HepG2 (cell line): ENCODE measurements around the gene SF1. TPM values are rescaled to one million over a fixed set of nuclear protein-coding genes. Genes with fewer than 3 reads are reported as not detected.
A peak's percentile ranks its signal among the peaks of the same experiment; 100 is the strongest.

Experiments used
- ATAC-seq: fragments of 200-7000 bp; cut with Tn5 transposase; 3 replicates; pipeline ENCODE4 v1.9.1; 2020; ENCODE audit warnings: mild to moderate bottlenecking, moderate library complexity
- BruUV-seq: library from RNA; stranded (reverse); fragments of 400-500 nt; replicated peaks from 2 replicates; lab custom pipeline; 2021; lab: Mats Ljungman, UMichigan
- CTCF ChIA-PET: fragments of 300-600 bp; formaldehyde crosslinking; extraction: SDS; loops from one replicate; lab custom pipeline; 2021; ENCODE audit warnings: low total read pairs, inconsistent platforms, low intra/inter-chr PET ratio; lab: Yijun Ruan, JAX
- POLR2A ChIA-PET: fragments of 350-600 bp; sonication (Branson Sonifier 250); formaldehyde crosslinking; loops from one replicate; lab custom pipeline; 2020; ENCODE audit warnings: antibody characterized with exemption, inconsistent platforms; lab: Yijun Ruan, JAX
- DNase-seq: peaks from one replicate; pipeline ENCODE4 v3.0.0-alpha.2; 2015; ENCODE audit warnings: low spot score
- FAIRE-seq: peaks from 3 replicates; lab custom pipeline; 2011; peaks lifted over from hg19 to GRCh38; lab: Jason Lieb, UNC
- H2AFZ ChIP-seq: one replicate; pipeline ENCODE4 v1.6.1; 2011; ENCODE audit warnings: low read length, inconsistent platforms
- H3K27ac ChIP-seq: fragments of 300-600 bp; 3 replicates; pipeline ENCODE4 v1.8.0; 2011; ENCODE audit warnings: mixed run types, mild to moderate bottlenecking, mixed read lengths, low read length, inconsistent platforms; ENCODE audit not compliant: insufficient read depth; ENCODE audit errors: extremely low read length
- H3K27me3 ChIP-seq, 2 experiments: fragments of 200-600 bp in 1 of 2; 2 replicates in 1 of 2; 3 replicates in 1 of 2; pipeline versions ENCODE4 v1.6.0 to v1.8.0; 2011; ENCODE audit warnings: low read length in 2 of 2, mild to moderate bottlenecking in 2 of 2, moderate library complexity in 2 of 2, inconsistent platforms in 1 of 2; ENCODE audit not compliant: insufficient read depth in 2 of 2, control insufficient read depth in 1 of 2
- H3K36me3 ChIP-seq, 2 experiments: fragments of 200-600 bp in 1 of 2; replicated peaks in 1 of 2; 2 replicates in 1 of 2; 3 replicates in 1 of 2; pipeline versions ENCODE4 v1.5.1 to v1.8.0; 2011; ENCODE audit warnings: low read length in 2 of 2, inconsistent platforms in 1 of 2; ENCODE audit not compliant: insufficient read depth in 2 of 2, control insufficient read depth in 1 of 2
- H3K4me1 ChIP-seq: 2 replicates; pipeline ENCODE4 v1.5.1; 2012; ENCODE audit warnings: low read length, inconsistent platforms; ENCODE audit not compliant: insufficient read depth
- H3K4me2 ChIP-seq: 2 replicates; pipeline ENCODE4 v1.6.0; 2011; ENCODE audit warnings: low read depth, low read length, inconsistent platforms
- H3K4me3 ChIP-seq, 3 experiments: fragments of 200-600 bp in 1 of 3; sonication (generic), shearing (Covaris generic) in 1 of 3; replicated peaks in 1 of 3; 2 replicates each; pipeline ENCODE4 v1.5.1; 2011 to 2016; ENCODE audit warnings: low read length in 3 of 3, inconsistent platforms in 2 of 3, low read depth in 2 of 3, mild to moderate bottlenecking in 2 of 3, control low read depth in 1 of 3, mixed read lengths in 1 of 3; ENCODE audit not compliant: insufficient read depth in 1 of 3
- H3K79me2 ChIP-seq: one replicate; pipeline ENCODE4 v1.6.1; 2011; ENCODE audit warnings: low read length, inconsistent platforms; ENCODE audit not compliant: insufficient read depth
- H3K9ac ChIP-seq: 2 replicates; pipeline ENCODE4 v1.6.0; 2011; ENCODE audit warnings: mild to moderate bottlenecking, low read depth, low read length, inconsistent platforms; ENCODE audit not compliant: insufficient read depth
- H3K9me3 ChIP-seq: 2 replicates; pipeline ENCODE4 v1.5.1; 2012; ENCODE audit warnings: mild to moderate bottlenecking, low read length
- H4K20me1 ChIP-seq: 2 replicates; pipeline ENCODE4 v1.6.0; 2011; ENCODE audit warnings: inconsistent platforms, mild to moderate bottlenecking, low read length, moderate library complexity; ENCODE audit not compliant: insufficient read depth
- AGO2 ChIP-seq: fragments of 200-400 bp; formaldehyde crosslinking; optimal IDR thresholded peaks from 2 replicates; pipeline ENCODE3; 2017; ENCODE audit warnings: mild to moderate bottlenecking, low read depth, low read length, moderate library complexity
- ATRX ChIP-seq: sonication (generic); formaldehyde crosslinking; IDR thresholded peaks from 2 replicates; pipeline ENCODE4 v1.4.0; 2020; ENCODE audit warnings: missing genetic modification reagents, borderline replicate concordance
- CHD4 ChIP-seq: fragments of 200-600 bp; sonication (generic); IDR thresholded peaks from 2 replicates; pipeline ENCODE4 v1.7.0; 2017; ENCODE audit warnings: mild to moderate bottlenecking, low read length, borderline replicate concordance
- CSRNP2 ChIP-seq: sonication (generic); formaldehyde crosslinking; conservative IDR thresholded peaks from 2 replicates; pipeline ENCODE4 v1.8.0; 2022; ENCODE audit warnings: low read depth, missing genetic modification reagents
- FIP1L1 ChIP-seq: fragments of 200-400 bp; formaldehyde crosslinking; IDR thresholded peaks from 2 replicates; pipeline ENCODE4 v1.6.1; 2018; ENCODE audit warnings: low read depth, mild to moderate bottlenecking, low read length, moderate library complexity, borderline replicate concordance; ENCODE audit not compliant: insufficient read depth
- KAT7 ChIP-seq: IDR thresholded peaks from 2 replicates; pipeline ENCODE4 v1.6.1; 2018; ENCODE audit warnings: borderline replicate concordance, missing compliant biosample characterization
- KDM3A ChIP-seq: IDR thresholded peaks from 2 replicates; pipeline ENCODE4 v1.6.1; 2018; ENCODE audit warnings: low read depth, missing compliant biosample characterization
- MTA3 ChIP-seq: sonication (generic); formaldehyde crosslinking; IDR thresholded peaks from 2 replicates; pipeline ENCODE4 v1.4.0; 2020; ENCODE audit warnings: missing genetic modification reagents
- NFRKB ChIP-seq: fragments of 450-650 bp; IDR thresholded peaks from 2 replicates; pipeline ENCODE4 v1.6.1; 2017
- PHF8 ChIP-seq: sonication (generic); formaldehyde crosslinking; IDR thresholded peaks from 2 replicates; pipeline ENCODE4 v1.5.0; 2020; ENCODE audit warnings: missing genetic modification reagents
- RAD21 ChIP-seq: fragments of 450-650 bp; formaldehyde crosslinking; IDR thresholded peaks from 2 replicates; pipeline ENCODE4 v1.5.0; 2020; ENCODE audit warnings: mild to moderate bottlenecking
- RBFOX2 ChIP-seq: fragments of 200-400 bp; formaldehyde crosslinking; IDR thresholded peaks from 2 replicates; pipeline ENCODE4 v1.6.1; 2017; ENCODE audit warnings: low read depth, mild to moderate bottlenecking, low read length
- RBM39 ChIP-seq: fragments of 200-400 bp; formaldehyde crosslinking; IDR thresholded peaks from one replicate; pipeline ENCODE4 v1.6.1; 2018; ENCODE audit warnings: antibody characterized with exemption, mild to moderate bottlenecking, low read depth, low read length; ENCODE audit not compliant: poor library complexity, severe bottlenecking
- SKI ChIP-seq: fragments of 450-650 bp; IDR thresholded peaks from one replicate; pipeline ENCODE4 v1.6.1; 2018; ENCODE audit warnings: mild to moderate bottlenecking; ENCODE audit not compliant: partially characterized antibody
- ZNF160 ChIP-seq: sonication (generic); formaldehyde crosslinking; IDR thresholded peaks from 2 replicates; pipeline ENCODE4 v1.8.0; 2022; ENCODE audit warnings: mild to moderate bottlenecking, inconsistent platforms, missing genetic modification reagents
- ZNF605 ChIP-seq: sonication (generic); formaldehyde crosslinking; IDR thresholded peaks from 2 replicates; pipeline ENCODE4 v1.8.0; 2022; ENCODE audit warnings: mild to moderate bottlenecking, missing genetic modification reagents
- ZNF746 ChIP-seq: sonication (generic); formaldehyde crosslinking; IDR thresholded peaks from 2 replicates; pipeline ENCODE4 v1.8.0; 2022; ENCODE audit warnings: mild to moderate bottlenecking, missing genetic modification reagents
- ZSCAN12 ChIP-seq: sonication (generic); formaldehyde crosslinking; IDR thresholded peaks from 2 replicates; pipeline ENCODE4 v1.9.0; 2021; ENCODE audit warnings: mild to moderate bottlenecking, missing genetic modification reagents
- WGBS: methylation state at CpG from one replicate; pipeline ENCODE4 v1.1.6; 2017; ENCODE audit warnings: low lambda C conversion rate; 5-methylcytosine and 5-hydroxymethylcytosine counted together
- in situ Hi-C: cut with HindIII; loops from 2 replicates; pipeline ENCODE4 v1.10.0; 2017; ENCODE audit warnings: low pct_unique_long_range_greater_than_20kb; ENCODE audit not compliant: extremely low pct_ligation_motif_present
- intact Hi-C: fragments of 100-400 bp; cut with micrococcal nuclease; formaldehyde crosslinking; loops from one replicate; pipeline ENCODE4 v1.10.0; 2022; ENCODE audit not compliant: unreplicated experiment
- polyA plus RNA-seq, 8 experiments: library from polyadenylated mRNA; depleted of rRNA in 3 of 8; stranded (reverse) in 7 of 8; unstranded in 1 of 8; fragments of >200 nt; fragmentation: Illumina TruSeq in 4 of 8; extraction: Trizol in 4 of 8; gene quantifications; 2 replicates each; pipeline versions ENCODE4 v1.2.1 to v1.2.3, GENCODE V29; 2011 to 2016; ENCODE audit warnings: low read depth in 4 of 8, missing spikeins in 1 of 8, mixed read lengths in 1 of 8; ENCODE audit not compliant: insufficient read depth in 1 of 8
- total RNA-seq, 5 experiments: library from RNA; depleted of rRNA; stranded (reverse); fragments of >200 nt; fragmentation: Illumina TruSeq; extraction: Trizol; gene quantifications; 2 replicates each; pipeline ENCODE4 v1.2.3, GENCODE V29; 2016; ENCODE audit warnings: low read depth in 1 of 5
- TF ChIP-seq, protein P1 (sequence below): IDR thresholded peaks from 2 replicates; pipeline ENCODE4 v1.6.1; 2016; ENCODE audit warnings: mild to moderate bottlenecking, missing biosample characterization, missing genetic modification reagents
- TF ChIP-seq, protein P2 (sequence below): sonication (generic); formaldehyde crosslinking; IDR thresholded peaks from 2 replicates; pipeline ENCODE4 v1.4.0; 2020; ENCODE audit warnings: missing genetic modification reagents
- TF ChIP-seq, protein P3 (sequence below): sonication (generic); formaldehyde crosslinking; IDR thresholded peaks from 2 replicates; pipeline ENCODE4 v1.5.0; 2020; ENCODE audit warnings: mild to moderate bottlenecking, missing genetic modification reagents

Gene SF1
- total and polyA plus RNA-seq, 2 of the 13 experiments (the other 11 are each of a cell fraction or from before 2014, with no cell fraction given), result 55.5 to 70.4 TPM

GRCh38 chr11:64778223-64778472 lies 194 bp downstream of the SF1 start:
- H3K4me2 ChIP-seq, result peak overlapping the region; percentile 50
- no peak for FAIRE-seq
- BruUV-seq, result no TSS peak
- intact Hi-C loops (loop anchor here (2.0 kb wide), 1 partner anchor 25 kb away; the partner anchor contains the start of gene MAP4K2), in situ Hi-C loops (no loop called here)
- peak overlapping the region; percentile 97 for H3K9ac ChIP-seq
- no peak for DNase-seq
- H3K27me3 ChIP-seq, result no peaks in the 10 kb centered on the region; a peak in 1 of 5 replicates
- CTCF ChIA-PET, result no interaction called here
- H4K20me1 ChIP-seq, result peaks cover 44% of the 10 kb centered on the region
- H3K79me2 ChIP-seq, result peaks cover 42% of the 10 kb centered on the region
- no peak for ATAC-seq
- H3K36me3 ChIP-seq, result peaks cover 22 to 41% of the 10 kb centered on the region in 2 experiments
- H3K27ac ChIP-seq, result peak overlapping the region; percentile 99
- 1% methylated on average over 17 of the region's 28 CpGs for WGBS
- POLR2A ChIA-PET, result interaction anchor here (0.8 to 2.0 kb wide), 22 partner anchors 8 to 644 kb away, joined by 3 to 24 read pairs (median 6); partner anchors contain the start of genes FAU, MAP4K2, MEN1 and MRPL49
- H3K4me1 ChIP-seq, result peaks cover 44% of the 10 kb centered on the region
- H3K4me3 ChIP-seq, result peak overlapping the region; percentile 78 to 94 (median 94); a peak in 5 of 6 replicates
- H2AFZ ChIP-seq, result no peak overlapping the region
- no peaks in the 10 kb centered on the region for H3K9me3 ChIP-seq
- TF ChIP-seq CHD4 (no peak), KDM3A (CRISPR knock-in tag) (no peak), RAD21 (CRISPR knock-in tag) (peak; percentile 39; the same call in 1 of the 2 replicates), RBFOX2 (peak; percentile 92), RBM39 (peak; percentile 51), CSRNP2 (CRISPR knock-in tag) (no peak), ZNF746 (CRISPR knock-in tag) (0 out of 2 replicates have a peak, but pooled peaks have one; percentile 44), FIP1L1 (no peak), ATRX (CRISPR knock-in tag) (no peak), SKI (no peak), ZSCAN12 (CRISPR knock-in tag) (no peak), NFRKB (no peak), KAT7 (CRISPR knock-in tag) (0 out of 2 replicates have a peak, but pooled peaks have one; percentile 28), ZNF160 (CRISPR knock-in tag) (0 out of 2 replicates have a peak, but pooled peaks have one; percentile 42), AGO2 (peak; percentile 91), PHF8 (CRISPR knock-in tag) (peak; percentile 75), ZNF605 (no peak), MTA3 (CRISPR knock-in tag) (no peak)
- TF ChIP-seq, protein P1, sequence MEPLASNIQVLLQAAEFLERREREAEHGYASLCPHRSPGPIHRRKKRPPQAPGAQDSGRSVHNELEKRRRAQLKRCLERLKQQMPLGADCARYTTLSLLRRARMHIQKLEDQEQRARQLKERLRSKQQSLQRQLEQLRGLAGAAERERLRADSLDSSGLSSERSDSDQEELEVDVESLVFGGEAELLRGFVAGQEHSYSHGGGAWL (CRISPR knock-in tag), result 0 out of 2 replicates have a peak, but pooled peaks have one; percentile 45
- TF ChIP-seq, protein P2, sequence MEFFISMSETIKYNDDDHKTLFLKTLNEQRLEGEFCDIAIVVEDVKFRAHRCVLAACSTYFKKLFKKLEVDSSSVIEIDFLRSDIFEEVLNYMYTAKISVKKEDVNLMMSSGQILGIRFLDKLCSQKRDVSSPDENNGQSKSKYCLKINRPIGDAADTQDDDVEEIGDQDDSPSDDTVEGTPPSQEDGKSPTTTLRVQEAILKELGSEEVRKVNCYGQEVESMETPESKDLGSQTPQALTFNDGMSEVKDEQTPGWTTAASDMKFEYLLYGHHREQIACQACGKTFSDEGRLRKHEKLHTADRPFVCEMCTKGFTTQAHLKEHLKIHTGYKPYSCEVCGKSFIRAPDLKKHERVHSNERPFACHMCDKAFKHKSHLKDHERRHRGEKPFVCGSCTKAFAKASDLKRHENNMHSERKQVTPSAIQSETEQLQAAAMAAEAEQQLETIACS (CRISPR knock-in tag), result peak; percentile 73; the same call in 1 of the 2 replicates
- TF ChIP-seq, protein P3, sequence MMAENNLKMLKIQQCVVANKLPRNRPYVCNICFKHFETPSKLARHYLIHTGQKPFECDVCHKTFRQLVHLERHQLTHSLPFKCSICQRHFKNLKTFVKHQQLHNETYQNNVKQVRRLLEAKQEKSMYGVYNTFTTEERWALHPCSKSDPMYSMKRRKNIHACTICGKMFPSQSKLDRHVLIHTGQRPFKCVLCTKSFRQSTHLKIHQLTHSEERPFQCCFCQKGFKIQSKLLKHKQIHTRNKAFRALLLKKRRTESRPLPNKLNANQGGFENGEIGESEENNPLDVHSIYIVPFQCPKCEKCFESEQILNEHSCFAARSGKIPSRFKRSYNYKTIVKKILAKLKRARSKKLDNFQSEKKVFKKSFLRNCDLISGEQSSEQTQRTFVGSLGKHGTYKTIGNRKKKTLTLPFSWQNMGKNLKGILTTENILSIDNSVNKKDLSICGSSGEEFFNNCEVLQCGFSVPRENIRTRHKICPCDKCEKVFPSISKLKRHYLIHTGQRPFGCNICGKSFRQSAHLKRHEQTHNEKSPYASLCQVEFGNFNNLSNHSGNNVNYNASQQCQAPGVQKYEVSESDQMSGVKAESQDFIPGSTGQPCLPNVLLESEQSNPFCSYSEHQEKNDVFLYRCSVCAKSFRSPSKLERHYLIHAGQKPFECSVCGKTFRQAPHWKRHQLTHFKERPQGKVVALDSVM, result 0 out of 2 replicates have a peak, but pooled peaks have one; percentile 12
